ENCODE results near the gene PCGF5.
"Not testable (repeated sequence)": the region's sequence is repeated elsewhere in the genome, so short reads cannot be mapped to it uniquely, and the experiment has no call there.

Gene PCGF5

GRCh38 chr10:91286572-91286971 lies 66.1 kb downstream of the PCGF5 start:
- no peak for DNase-seq (ENCODE audit: low read depth)

GRCh38 chr10:91287276-91287675 lies 66.8 kb downstream of the PCGF5 start:
- DNase-seq (ENCODE audit: low read depth), result peak; percentile 17

GRCh38 chr10:91287912-91288311 lies 67.4 kb downstream of the PCGF5 start:
- DNase-seq (ENCODE audit: low read depth), result no peak

- DNase-seq (ENCODE audit: low read depth), result peak; percentile 42
Observed at GRCh38 chr10:91289305-91289704, 68.8 kb downstream of the PCGF5 start.

- no peak for DNase-seq (ENCODE audit: low read depth)
Observed at GRCh38 chr10:91290607-91291006, 70.1 kb downstream of the PCGF5 start.

- DNase-seq (ENCODE audit: low read depth), result peak; percentile 68
Observed at GRCh38 chr10:91294134-91294906, 73.9 kb downstream of the PCGF5 start.

- DNase-seq (ENCODE audit: low read depth), result no peak
Observed at GRCh38 chr10:91295346-91295745, 74.9 kb downstream of the PCGF5 start.

GRCh38 chr10:91296471-91296870 lies 76.0 kb downstream of the PCGF5 start:
- peak; percentile 30 for DNase-seq (ENCODE audit: low read depth)

- peak; percentile 79 for DNase-seq (ENCODE audit: low read depth)
Observed at GRCh38 chr10:91298224-91298871, 77.9 kb downstream of the PCGF5 start.

- no peak for DNase-seq (ENCODE audit: low read depth)
Observed at GRCh38 chr10:91299999-91300575, 79.6 kb downstream of the PCGF5 start.

- DNase-seq (ENCODE audit: low read depth), result not testable (repeated sequence)
Observed at GRCh38 chr10:91302946-91303345, 82.5 kb downstream of the PCGF5 start.

- not testable (repeated sequence) for DNase-seq (ENCODE audit: low read depth)
Observed at GRCh38 chr10:91305979-91306378, 85.5 kb downstream of the PCGF5 start.

GRCh38 chr10:91307489-91307888 lies 87.0 kb downstream of the PCGF5 start:
- no peak for DNase-seq (ENCODE audit: low read depth)

- no peak for DNase-seq (ENCODE audit: low read depth)
Observed at GRCh38 chr10:91309711-91310110, 89.2 kb downstream of the PCGF5 start.

- no peak for DNase-seq (ENCODE audit: low read depth)
Observed at GRCh38 chr10:91311601-91312381, 91.3 kb downstream of the PCGF5 start.

- no peak for DNase-seq (ENCODE audit: low read depth)
Observed at GRCh38 chr10:91312382-91312733, 91.9 kb downstream of the PCGF5 start.

- DNase-seq (ENCODE audit: low read depth), result peak; percentile 58
Observed at GRCh38 chr10:91313796-91314485, 93.5 kb downstream of the PCGF5 start.

GRCh38 chr10:91316486-91316885 lies 96.0 kb downstream of the PCGF5 start:
- DNase-seq (ENCODE audit: low read depth), result no peak

- DNase-seq (ENCODE audit: low read depth), result no peak
Observed at GRCh38 chr10:91317541-91317940, 97.1 kb downstream of the PCGF5 start.

GRCh38 chr10:91319336-91319735 lies 98.9 kb downstream of the PCGF5 start:
- no peak for DNase-seq (ENCODE audit: low read depth)

- not testable (repeated sequence) for DNase-seq (ENCODE audit: low read depth)
Observed at GRCh38 chr10:91323293-91323905, 102.9 kb downstream of the PCGF5 start.
